Lung microvascular endothelial cell (primary cell): ENCODE data around the gene PPAN. TPM values are rescaled to one million over a fixed set of nuclear protein-coding genes. Genes with fewer than 3 reads are reported as not detected.

ENCODE experiments used
- DNase-seq, 2 donors: peaks; one replicate each; pipeline versions ENCODE4 v3.0.0 to v3.0.0-alpha.2; 2010; ENCODE audit warnings: low read depth in 2 of 2
- total RNA-seq: library from RNA; depleted of rRNA; stranded (reverse); fragments of >200 nt; gene quantifications from 2 replicates; pipeline ENCODE4 v1.2.1, GENCODE V29; 2014

PPAN gene
- total RNA-seq, 1 donor from 2014 or later: 23.0 TPM

- no peak for DNase-seq
These were observed 7.4 kb downstream of the PPAN start for GRCh38 chr19:10113592-10113963.

DNA sequence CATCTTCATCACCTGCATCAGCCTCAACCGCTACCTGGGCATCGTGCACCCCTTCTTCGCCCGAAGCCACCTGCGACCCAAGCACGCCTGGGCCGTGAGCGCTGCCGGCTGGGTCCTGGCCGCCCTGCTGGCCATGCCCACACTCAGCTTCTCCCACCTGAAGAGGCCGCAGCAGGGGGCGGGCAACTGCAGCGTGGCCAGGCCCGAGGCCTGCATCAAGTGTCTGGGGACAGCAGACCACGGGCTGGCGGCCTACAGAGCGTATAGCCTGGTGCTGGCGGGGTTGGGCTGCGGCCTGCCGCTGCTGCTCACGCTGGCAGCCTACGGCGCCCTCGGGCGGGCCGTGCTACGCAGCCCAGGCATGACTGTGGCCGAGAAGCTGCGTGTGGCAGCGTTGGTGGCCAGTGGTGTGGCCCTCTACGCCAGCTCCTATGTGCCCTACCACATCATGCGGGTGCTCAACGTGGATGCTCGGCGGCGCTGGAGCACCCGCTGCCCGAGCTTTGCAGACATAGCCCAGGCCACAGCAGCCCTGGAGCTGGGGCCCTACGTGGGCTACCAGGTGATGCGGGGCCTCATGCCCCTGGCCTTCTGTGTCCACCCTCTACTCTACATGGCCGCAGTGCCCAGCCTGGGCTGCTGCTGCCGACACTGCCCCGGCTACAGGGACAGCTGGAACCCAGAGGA, 7.9 kb downstream of the PPAN start:
- DNase-seq: no peak

GRCh38 chr19:10114651-10115391, 8.7 kb downstream of the PPAN start:
- DNase-seq: no peak

GRCh38 chr19:10115392-10116084, 9.4 kb downstream of the PPAN start:
- DNase-seq: no peak

DNA sequence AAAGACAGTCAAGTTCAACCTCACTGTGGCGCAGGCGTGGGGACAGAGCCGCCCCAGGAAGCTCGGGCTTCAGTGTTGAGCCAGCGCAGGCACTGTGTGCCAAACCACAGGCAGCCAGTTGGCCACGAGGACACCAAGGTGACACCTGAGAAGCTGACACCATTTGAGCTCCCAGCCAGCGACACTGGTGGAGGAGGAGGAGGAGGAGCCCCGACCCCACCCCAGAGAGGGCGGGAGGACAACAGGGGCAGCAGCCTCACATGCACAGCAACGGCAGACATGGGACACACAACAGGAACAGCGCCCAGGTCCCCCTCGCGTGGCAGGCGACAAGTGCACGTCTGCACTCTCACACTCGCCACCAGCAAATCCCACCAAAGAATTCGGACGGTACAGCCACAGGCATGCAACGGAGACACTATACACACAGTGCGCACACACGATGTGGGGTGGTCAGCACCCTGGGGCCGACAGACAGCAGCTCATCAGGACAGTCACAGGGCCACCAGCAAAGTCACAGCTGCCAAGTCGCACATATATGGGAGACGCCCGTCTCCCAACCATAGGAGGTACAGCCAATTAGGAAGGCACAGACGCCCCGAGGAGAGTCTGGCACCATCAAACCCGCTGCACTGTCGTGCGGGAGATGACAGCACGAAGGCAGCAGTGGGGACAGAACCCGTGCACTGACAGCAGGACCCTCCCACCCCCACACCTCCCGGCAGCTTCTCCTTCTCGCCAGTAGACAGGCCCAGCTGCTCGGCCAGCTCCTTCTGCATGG, 10.1 kb downstream of the PPAN start:
- no peak for DNase-seq

DNA sequence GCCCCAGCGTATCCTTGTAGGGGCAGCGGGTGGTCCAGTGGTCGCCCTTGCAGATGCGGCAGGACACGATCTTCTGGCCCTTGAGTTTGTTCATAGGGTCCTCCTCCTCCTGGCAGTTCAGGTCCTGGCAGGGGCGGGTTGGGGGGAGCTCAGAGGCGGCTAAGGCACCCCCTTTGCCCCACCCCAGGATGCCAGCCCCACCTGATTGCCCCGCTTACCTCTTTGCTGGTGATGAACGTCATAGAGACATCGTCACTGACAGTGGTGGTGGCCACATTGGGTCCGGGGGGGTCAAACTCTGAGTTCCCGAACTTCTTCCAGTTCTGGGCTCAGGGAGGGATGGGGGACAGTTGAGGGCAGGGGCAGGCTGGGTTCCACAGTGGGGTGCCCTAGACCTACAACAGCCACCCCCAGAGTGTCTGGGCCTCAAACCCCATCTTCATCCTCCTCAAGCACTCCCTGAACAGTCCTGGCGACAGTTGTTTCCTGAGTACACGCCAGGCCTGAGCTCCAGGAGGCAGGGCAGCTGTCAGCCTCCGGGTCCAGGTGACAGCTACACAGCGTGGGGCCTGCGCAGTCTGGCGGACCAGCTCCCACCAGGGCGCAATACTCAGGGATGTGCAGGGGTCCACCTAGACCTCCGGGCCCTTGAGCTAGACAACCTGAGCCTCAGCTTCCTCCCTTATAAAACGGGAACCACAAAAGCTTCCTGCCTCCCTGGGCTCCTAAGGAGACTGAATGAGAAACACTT, 10.9 kb downstream of the PPAN start:
- DNase-seq: no peak

DNA sequence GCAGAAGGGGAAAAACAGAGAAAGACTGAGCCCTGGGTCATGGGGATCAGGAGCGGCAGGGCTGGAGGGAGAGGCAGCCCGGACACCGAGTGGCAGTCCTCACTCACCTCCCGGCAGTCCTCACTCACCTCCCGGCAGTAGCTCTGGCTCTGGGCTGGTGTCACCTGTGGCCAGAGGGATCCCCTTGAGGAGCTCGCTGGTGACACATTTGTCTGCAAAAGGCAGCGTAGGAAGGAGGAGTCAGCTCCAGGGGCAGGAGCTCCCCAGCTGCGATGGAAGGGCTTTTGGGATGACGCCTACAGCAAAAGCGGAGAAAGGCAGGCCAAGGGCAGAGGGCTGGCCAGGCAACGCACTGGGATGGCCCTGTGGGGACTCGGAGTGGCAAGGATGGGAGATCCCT, 12.8 kb downstream of the PPAN start:
- peak in 1 of 2 donors; percentile 18 for DNase-seq

GRCh38 chr19:10120538-10121189, 14.5 kb downstream of the PPAN start:
- DNase-seq: peak in 1 of 2 donors; percentile 83

DNA sequence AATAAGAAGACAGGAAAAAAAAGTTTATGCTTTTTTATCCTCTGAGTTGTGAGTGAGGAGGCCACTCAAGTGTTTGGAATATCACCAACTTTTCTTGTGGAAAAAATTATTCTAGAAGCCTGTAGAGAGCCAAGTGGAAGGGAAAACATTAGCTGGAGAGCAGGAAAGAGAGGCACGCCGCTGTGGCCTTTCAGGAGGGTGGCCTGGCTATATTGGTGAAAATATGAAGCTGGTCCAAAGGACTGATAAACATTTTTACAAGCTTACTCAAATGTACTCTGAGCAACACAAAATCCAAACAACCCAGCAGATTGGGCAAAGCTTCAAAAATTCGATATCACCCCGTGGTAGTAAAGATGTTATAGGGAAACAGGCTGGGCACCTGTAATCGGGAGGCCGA, 15.9 kb downstream of the PPAN start:
- DNase-seq: peak in 1 of 2 donors; percentile 78

DNA sequence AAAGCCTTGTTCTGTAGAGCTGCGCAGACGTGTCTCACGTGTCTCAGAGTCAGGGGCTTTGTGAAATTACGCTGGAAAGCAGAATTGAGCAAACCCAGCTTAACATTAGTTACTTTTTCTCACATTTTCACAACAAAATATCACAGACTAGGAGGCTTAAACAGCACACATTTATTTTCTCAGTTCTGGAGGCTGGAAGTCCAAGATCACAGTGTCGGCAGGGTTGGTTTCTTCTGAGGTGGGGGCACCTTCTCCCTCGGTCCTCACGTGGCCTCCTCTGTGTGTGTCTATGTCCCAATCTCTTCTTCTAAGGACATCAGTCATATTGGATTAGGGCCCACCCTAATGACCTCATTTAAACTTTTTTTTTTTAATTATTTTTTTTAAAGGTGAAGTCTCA, 18.3 kb downstream of the PPAN start:
- DNase-seq: no peak

DNA sequence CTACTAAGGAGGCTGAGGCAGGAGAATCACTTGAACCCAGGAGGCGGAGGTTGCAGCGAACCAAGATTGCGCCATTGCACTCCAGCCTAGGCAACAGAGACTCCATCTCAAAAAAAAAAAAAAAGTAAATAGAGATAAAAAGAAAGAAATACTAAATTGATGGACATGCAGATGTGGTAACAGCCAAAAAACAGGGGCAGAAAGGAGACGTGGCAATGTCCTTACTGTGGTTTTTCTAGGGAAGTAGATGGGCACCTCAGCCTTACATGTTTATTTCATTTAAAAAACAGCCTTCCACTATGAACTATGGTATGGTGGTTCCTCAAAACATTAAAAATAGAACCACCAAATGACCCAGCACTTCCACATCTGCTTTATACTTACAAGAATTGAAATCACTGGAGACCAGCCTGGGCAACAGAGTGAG, 20.1 kb downstream of the PPAN start:
- no peak for DNase-seq

DNA sequence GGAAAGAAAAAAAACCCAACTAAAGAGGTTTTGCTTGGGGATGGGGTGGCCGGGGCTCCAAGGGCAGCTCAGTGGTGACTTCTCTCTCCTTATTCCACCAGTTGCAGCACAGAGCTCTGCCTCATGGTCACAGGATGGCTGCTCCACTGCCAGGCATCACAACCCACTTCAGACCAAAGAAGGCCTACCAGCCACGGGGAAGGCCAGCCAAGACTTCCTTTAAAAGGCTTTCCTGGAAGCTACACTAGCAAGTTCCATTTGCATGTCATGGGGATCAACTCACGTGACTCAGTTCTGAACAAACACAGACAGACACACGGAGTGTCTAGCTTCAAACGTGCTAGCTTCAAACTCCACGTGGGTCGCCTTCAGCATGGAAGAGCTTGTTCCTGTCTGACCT, 26.7 kb downstream of the PPAN start:
- DNase-seq: no peak

GRCh38 chr19:10133596-10133995, 27.4 kb downstream of the PPAN start:
- no peak for DNase-seq

DNA sequence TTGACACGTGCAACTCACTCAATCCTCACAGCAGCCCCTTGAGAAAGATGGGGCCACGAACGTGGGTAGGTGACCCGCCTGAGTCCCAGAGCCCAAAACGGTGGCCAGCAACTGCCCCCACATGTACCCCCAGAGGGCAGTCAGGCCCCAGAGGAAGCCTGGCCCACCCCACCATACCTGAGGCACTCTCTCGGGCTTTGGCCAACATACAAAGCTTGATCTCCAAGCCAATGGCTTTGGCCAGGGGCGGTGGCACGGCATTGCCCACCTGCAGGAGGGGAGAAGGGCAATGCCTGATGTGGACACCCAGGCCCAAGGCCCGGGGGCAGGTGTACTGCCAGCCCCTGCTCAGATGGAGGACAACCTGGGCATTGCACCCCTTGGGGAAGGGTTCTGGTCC, 27.9 kb downstream of the PPAN start:
- no peak for DNase-seq

- peak in 1 of 2 donors; percentile 54 for DNase-seq
These were observed 29.6 kb downstream of the PPAN start for GRCh38 chr19:10135551-10136334.

DNA sequence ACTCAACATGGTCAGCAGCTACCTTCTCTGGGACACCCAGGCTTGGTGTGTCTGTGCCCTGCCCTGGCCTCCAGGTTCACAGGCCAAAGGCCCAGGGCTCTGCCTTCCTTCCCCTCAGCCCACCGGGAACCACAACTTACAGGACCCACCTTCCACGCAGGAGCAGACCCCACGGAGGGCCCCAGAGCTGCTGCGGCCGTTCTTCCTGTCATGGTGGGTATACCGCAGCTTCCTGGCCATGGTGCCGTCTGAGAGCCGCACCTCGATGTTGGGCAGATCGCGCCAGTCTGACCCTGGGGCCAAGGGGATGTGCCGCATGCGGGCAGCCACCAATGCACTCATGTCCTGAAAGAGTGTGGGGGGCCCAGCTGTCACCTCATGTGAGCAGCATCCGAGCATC, 30.8 kb downstream of the PPAN start:
- no peak for DNase-seq

DNA sequence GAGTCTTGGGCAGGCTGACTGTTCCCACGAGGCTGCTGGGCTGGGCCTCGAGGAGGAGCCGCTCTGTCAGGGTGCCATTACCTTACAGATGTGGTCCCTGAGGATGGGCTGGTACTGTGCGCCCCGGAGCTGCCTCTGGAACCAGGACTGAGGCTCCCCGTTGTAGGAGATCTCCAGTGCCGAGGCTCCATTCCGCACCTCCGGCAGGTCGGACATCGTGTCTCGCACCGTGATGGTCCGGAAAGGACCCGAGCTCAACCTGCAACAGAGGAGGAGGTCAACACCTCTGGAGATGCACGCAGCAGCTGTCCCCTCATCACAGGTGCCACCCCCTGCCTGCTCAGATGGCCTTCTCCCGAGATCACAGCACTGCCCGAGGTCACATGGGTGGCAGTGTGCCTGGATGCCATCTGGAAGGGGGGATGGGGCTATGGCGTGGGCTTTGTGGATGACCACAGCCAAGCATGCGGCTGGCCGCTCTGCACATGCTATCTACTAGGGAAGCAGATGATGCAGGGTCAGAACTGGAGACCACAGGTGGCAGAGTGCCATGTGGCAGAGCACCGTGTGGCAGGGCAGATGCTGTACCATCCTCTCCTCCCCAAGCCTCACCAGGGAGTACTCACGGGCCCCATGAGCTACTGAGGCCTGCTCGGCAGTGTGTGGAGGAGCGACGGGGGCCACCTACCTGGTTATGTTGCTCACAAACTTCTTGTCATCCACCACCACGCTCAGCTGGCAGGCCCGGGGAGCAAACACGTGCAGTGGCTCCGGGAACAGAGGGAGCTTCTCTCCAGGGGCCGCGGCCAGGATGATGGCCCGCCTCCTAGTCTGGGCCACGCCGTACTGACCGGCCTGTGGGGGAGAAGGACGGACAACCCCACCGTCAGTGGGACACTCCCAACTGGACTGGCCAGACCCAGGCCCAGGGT, 31.9 kb downstream of the PPAN start:
- DNase-seq: no peak
